Measurements from ENCODE around the gene FADS2. TPM values are rescaled to one million over a fixed set of nuclear protein-coding genes. Genes with fewer than 3 reads are reported as not detected.

Gene FADS2
- total and polyA plus RNA-seq, 9 of the 15 experiments (the other 6 are each of a cell fraction or from before 2014, with no cell fraction given), result 2.9 to 42.8 (median 16.2) TPM

DNA sequence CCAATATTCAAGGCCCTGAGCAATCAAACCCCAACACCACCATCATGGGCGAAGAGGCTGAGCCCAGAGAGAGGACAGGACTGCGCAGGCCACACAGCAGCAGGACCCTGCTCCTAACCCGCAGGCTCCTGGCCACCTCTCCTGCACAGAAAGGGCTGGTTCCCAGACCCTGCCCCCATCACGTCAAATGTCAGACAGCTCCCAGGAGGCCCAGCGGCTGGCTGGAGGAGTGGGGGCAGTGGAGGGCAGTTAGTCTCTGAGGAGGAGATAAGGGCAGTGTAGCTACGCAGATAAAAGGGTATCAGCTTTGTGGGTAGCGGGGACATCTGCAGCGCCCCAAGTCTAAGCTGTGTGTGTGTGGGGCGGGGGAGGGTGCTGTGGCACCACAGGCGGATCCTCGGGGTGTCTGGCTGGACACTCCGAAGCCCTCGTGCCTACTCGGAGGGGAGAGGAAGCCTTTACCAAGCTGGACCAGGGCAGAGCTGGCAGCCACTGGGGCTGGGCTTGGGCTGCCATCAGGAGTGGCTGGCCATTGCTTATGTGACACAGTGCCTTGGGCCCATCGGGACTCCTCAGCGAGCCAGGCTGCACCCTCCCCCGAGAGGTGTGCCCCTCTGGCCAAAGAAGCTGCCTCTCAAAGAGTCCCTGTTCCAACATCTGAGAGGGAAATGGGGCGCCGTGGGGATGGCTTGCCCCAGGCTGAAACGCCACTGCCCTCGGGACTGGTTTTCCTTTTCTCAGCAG lies 41.8 kb downstream of the FADS2 start (continued):
- TF ChIP-seq TEAD1 (CRISPR knock-in tag; IDR thresholded peaks at IDR 0.05) (peak in 1 of 2 experiments; percentile 87; a peak in 1 of 4 replicates), NFXL1 (CRISPR knock-in tag; IDR thresholded peaks at IDR 0.05) (no peak), NELFE (IDR thresholded peaks at IDR 0.05; ENCODE audit: insufficient read depth, insufficient read length) (no peak), MAFG (tag; conservative IDR thresholded peaks at IDR 0.05) (no peak), NFE2 (IDR thresholded peaks at IDR 0.05; ENCODE audit: low read depth) (peak; percentile 51; the same call in 1 of the 2 replicates), ZNF133 (CRISPR knock-in tag; IDR thresholded peaks at IDR 0.05) (no peak), ZFP36 (IDR thresholded peaks at IDR 0.05; ENCODE audit: low read depth, low read length, partially characterized antibody) (peak; percentile 44), ZNF263 (CRISPR knock-in tag; IDR thresholded peaks at IDR 0.05; ENCODE audit: borderline replicate concordance) (peak; percentile 22; the same call in 1 of the 2 replicates), PHF8 (IDR thresholded peaks at IDR 0.05; ENCODE audit: borderline replicate concordance, low read length) (peak; percentile 19; the same call in 1 of the 2 replicates), XRCC5 (IDR thresholded peaks at IDR 0.05; ENCODE audit: low read depth, low read length) (no peak), SNIP1 (IDR thresholded peaks at IDR 0.05; ENCODE audit: low read depth) (no peak), MBD2 (IDR thresholded peaks at IDR 0.05; ENCODE audit: borderline replicate concordance, low read depth) (peak; percentile 79), GTF2E2 (tag; IDR thresholded peaks at IDR 0.05) (no peak), ZNF668 (CRISPR knock-in tag; IDR thresholded peaks at IDR 0.05) (no peak), HNRNPK (IDR thresholded peaks at IDR 0.05; ENCODE audit: low read depth, low read length, poor library complexity, severe bottlenecking) (no peak), NR0B1 (IDR thresholded peaks at IDR 0.05; ENCODE audit: partially characterized antibody) (no peak), RB1 (IDR thresholded peaks at IDR 0.05; ENCODE audit: low read depth) (peak; percentile 74), HDAC3 (IDR thresholded peaks at IDR 0.05; ENCODE audit: borderline replicate concordance, partially characterized antibody) (peak; percentile 85), PKNOX1 (IDR thresholded peaks at IDR 0.05) (peak; percentile 92), TFAM (CRISPR knock-in tag; conservative IDR thresholded peaks at IDR 0.05) (no peak), ZEB2 (IDR thresholded peaks at IDR 0.05) (no peak), RFX1 (IDR thresholded peaks at IDR 0.05) (no peak), ZNF586 (CRISPR knock-in tag; conservative IDR thresholded peaks at IDR 0.05) (no peak)
- TF ChIP-seq, protein P1, sequence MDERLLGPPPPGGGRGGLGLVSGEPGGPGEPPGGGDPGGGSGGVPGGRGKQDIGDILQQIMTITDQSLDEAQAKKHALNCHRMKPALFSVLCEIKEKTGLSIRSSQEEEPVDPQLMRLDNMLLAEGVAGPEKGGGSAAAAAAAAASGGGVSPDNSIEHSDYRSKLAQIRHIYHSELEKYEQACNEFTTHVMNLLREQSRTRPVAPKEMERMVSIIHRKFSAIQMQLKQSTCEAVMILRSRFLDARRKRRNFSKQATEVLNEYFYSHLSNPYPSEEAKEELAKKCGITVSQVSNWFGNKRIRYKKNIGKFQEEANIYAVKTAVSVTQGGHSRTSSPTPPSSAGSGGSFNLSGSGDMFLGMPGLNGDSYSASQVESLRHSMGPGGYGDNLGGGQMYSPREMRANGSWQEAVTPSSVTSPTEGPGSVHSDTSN (CRISPR knock-in tag; IDR thresholded peaks at IDR 0.05; ENCODE audit: low read depth), result peak; percentile 27; the same call in 1 of the 2 replicates
- TF ChIP-seq, protein P1 (tag; conservative IDR thresholded peaks at IDR 0.05; ENCODE audit: low read depth), result peak; percentile 40; the same call in 1 of the 2 replicates
